Measurements from ENCODE around the gene NSUN3. TPM values are rescaled to one million over a fixed set of nuclear protein-coding genes. Genes with fewer than 3 reads are reported as not detected.
"Not testable (repeated sequence)": the region's sequence is repeated elsewhere in the genome, so short reads cannot be mapped to it uniquely, and the experiment has no call there.

Gene NSUN3
- total and polyA plus RNA-seq, 10 of the 15 experiments (the other 5 are each of a cell fraction or from before 2014, with no cell fraction given): 9.1 to 20.3 (median 11.7) TPM

DNA sequence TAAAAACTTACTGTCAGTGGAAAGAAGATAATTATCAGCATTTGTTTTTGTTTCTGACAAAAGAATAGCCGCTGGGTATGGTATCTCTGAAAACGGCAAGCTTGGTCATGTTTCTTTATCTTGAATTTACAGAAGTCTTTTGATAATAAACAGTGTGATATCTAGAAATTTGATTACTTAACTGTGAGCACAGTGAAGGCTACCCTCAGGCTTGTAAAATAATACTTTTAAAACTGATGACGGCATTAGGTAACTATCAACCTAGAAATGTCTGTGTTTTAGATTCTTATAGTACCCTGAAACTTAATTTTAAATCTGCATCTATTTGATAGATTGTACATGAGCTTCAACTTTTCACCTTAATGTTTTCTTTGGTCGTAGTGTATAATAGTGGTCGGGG lies 43.4 kb downstream of the NSUN3 start (continued):
- TF ChIP-seq NR2C2 (IDR thresholded peaks at IDR 0.05; ENCODE audit: borderline replicate concordance, control insufficient read depth, insufficient read length, low read depth) (no peak), IKZF2 (IDR thresholded peaks at IDR 0.05) (no peak)
- TF ChIP-seq, protein P1, sequence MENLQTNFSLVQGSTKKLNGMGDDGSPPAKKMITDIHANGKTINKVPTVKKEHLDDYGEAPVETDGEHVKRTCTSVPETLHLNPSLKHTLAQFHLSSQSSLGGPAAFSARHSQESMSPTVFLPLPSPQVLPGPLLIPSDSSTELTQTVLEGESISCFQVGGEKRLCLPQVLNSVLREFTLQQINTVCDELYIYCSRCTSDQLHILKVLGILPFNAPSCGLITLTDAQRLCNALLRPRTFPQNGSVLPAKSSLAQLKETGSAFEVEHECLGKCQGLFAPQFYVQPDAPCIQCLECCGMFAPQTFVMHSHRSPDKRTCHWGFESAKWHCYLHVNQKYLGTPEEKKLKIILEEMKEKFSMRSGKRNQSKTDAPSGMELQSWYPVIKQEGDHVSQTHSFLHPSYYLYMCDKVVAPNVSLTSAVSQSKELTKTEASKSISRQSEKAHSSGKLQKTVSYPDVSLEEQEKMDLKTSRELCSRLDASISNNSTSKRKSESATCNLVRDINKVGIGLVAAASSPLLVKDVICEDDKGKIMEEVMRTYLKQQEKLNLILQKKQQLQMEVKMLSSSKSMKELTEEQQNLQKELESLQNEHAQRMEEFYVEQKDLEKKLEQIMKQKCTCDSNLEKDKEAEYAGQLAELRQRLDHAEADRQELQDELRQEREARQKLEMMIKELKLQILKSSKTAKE (IDR thresholded peaks at IDR 0.05; ENCODE audit: low read depth, poor library complexity, severe bottlenecking): no peak

DNA sequence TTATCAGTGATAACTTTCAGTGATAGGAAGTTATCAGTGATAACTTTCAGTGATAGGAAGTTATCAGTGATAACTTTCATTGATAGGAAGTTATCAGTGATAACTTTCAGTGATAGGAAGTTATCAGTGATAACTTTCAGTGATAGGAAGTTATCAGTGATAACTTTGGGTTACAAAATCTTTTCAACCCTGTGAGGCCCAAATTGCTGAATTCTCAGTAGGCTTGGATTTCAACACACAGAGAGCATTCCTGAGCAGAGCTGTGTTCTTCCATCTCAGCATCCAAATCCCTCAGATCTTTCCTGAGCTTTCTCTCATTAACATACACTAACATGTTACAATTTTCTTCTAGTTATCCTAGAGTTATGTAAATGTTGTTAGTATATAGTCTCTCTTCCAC lies 47.4 kb downstream of the NSUN3 start:
- RAD21 ChIA-PET (ENCODE audit: unreplicated experiment); H3K4me2 ChIP-seq (ENCODE audit: control insufficient read depth, insufficient read depth); DNase-seq (ENCODE audit: low read depth, low spot score); H3K9ac ChIP-seq (ENCODE audit: control insufficient read depth, insufficient read depth, low read length); FAIRE-seq; H3K27me3 ChIP-seq (replicated peaks in 1 of 2; ENCODE audit: control insufficient read depth in 2 of 2, insufficient read depth in 2 of 2, low read length in 1 of 2); CTCF ChIA-PET; H3K9me3 ChIP-seq (replicated peaks; ENCODE audit: control insufficient read depth, insufficient read depth, low read length); H3K4me1 ChIP-seq (ENCODE audit: control insufficient read depth, insufficient read depth, low read length); POLR2A ChIA-PET; H3K79me2 ChIP-seq (ENCODE audit: control insufficient read depth, insufficient read depth, low read length); intact Hi-C loops (cut with micrococcal nuclease; ENCODE audit: unreplicated experiment); H4K20me1 ChIP-seq (ENCODE audit: control insufficient read depth, insufficient read depth); in situ Hi-C loops (cut with MboI); H2AFZ ChIP-seq (ENCODE audit: control insufficient read depth, low read depth, low read length); ATAC-seq; SMC1A ChIA-PET (ENCODE audit: uncharacterized antibody, unreplicated experiment); H3K4me3 ChIP-seq; H3K27ac ChIP-seq (ENCODE audit: control insufficient read depth, insufficient read depth); BruUV-seq (replicated peaks): not testable (repeated sequence)
- H3K36me3 ChIP-seq (ENCODE audit: control insufficient read depth in 2 of 2, insufficient read depth in 2 of 2, low read length in 1 of 2): peaks cover 2 to 17% of the 10 kb centered on the region in 2 experiments; a peak in 3 of 4 replicates

DNA sequence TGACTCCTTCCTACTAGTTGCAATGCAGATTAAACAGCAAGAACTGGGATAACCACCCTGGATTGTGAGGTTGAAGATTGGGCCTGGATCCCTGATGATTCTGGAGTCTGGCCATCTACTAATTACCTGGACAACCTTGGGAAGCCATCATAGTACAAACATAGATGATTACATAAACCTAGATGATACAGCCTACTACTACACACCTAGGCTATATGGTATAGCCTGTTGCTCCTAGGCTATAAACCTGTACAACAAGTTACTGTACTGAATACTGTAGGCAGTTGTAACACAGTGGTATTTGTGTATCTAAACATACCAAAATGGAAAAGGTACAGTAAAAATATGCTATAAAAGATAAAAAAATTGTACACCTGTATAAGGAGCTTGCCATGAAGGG lies 48.0 kb downstream of the NSUN3 start:
- Histone ChIP-seq H2AFZ (ENCODE audit: control insufficient read depth, low read depth, low read length) (no peak overlapping the region), H3K4me1 (ENCODE audit: control insufficient read depth, insufficient read depth, low read length) (no peaks in the 10 kb centered on the region), H3K4me2 (ENCODE audit: control insufficient read depth, insufficient read depth) (no peak overlapping the region), H3K79me2 (ENCODE audit: control insufficient read depth, insufficient read depth, low read length) (no peaks in the 10 kb centered on the region), H3K27ac (ENCODE audit: control insufficient read depth, insufficient read depth) (no peak overlapping the region), H3K4me3 (no peak overlapping the region), H3K9ac (ENCODE audit: control insufficient read depth, insufficient read depth, low read length) (no peak overlapping the region), H4K20me1 (ENCODE audit: control insufficient read depth, insufficient read depth) (no peaks in the 10 kb centered on the region), H3K27me3 (replicated peaks in 1 of 2; ENCODE audit: control insufficient read depth in 2 of 2, insufficient read depth in 2 of 2, low read length in 1 of 2) (no peaks in the 10 kb centered on the region), H3K36me3 (ENCODE audit: control insufficient read depth in 2 of 2, insufficient read depth in 2 of 2, low read length in 1 of 2) (peaks cover 2 to 15% of the 10 kb centered on the region in 2 experiments; a peak in 3 of 4 replicates), H3K9me3 (replicated peaks; ENCODE audit: control insufficient read depth, insufficient read depth, low read length) (no peaks in the 10 kb centered on the region)
- ChIA-PET RAD21 (ENCODE audit: unreplicated experiment) (interaction anchor here (1.3 kb wide), 1 partner anchor 9 kb away, joined by 5 read pairs; no protein-coding TSS in a partner anchor), SMC1A (ENCODE audit: uncharacterized antibody, unreplicated experiment) (no interaction called here), POLR2A (no interaction called here), CTCF (no interaction called here)
- no peak for FAIRE-seq
- intact Hi-C loops (cut with micrococcal nuclease; ENCODE audit: unreplicated experiment): no loop called here
- TF ChIP-seq SIN3A (IDR thresholded peaks at IDR 0.05; ENCODE audit: low read depth, low read length): no peak
- TF ChIP-seq WRNIP1 (IDR thresholded peaks at IDR 0.05; ENCODE audit: borderline replicate concordance, low read depth, low read length): no peak
- no peak for ATAC-seq
- in situ Hi-C loops (cut with MboI): no loop called here
- no TSS peak for BruUV-seq (replicated peaks)
- DNase-seq (ENCODE audit: low read depth, low spot score): no peak
